Measurements from ENCODE around the gene ARID3B. TPM values are rescaled to one million over a fixed set of nuclear protein-coding genes. Genes with fewer than 3 reads are reported as not detected.

Gene ARID3B
- total RNA-seq, 3 donors from 2014 or later = 10.3 to 14.5 (median 11.5) TPM

DNA sequence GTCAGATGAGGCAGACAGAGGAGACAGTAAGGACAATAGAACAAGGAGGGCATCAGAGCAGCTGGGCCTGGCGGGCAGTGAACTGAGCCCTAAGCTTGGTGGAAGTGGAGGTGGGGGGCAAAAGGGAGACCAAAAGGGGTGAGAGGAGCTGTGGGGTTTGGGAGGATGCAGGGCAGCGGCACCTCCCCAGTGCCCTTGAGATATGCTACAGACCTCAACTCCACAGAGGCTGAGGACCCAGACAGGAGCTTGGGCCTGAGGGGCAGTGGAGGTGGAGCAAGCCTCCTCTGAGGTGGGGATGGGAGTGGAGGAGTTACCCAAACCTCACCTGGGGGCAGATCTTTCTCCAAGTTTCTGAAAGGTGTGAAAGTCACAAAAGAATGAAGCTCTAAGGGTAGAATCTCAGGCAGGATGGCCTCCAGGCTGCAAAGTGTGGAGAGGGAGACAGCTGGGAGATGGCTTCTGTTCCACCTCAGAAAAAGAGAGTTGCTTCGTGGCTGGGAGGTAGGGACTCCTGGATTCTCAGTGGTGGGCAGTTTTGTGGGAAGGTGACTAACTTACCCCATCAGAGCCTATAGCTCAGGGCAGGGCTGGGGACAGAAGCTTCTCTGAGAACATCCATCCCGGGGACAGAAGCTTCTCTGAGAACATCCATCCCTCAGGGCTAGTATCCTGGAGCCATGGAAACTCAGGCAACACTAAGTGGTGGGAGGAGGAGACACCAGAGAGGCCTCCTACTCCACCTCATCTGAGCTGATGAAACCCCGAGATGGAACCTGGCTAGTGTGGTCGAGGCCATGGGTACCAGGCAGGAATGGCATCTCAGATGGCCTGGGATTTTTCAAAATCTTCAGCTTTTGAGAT lies 72.3 kb downstream of the ARID3B start:
- intact Hi-C loops (cut with DNase I, micrococcal nuclease) = no loop called here
- ATAC-seq (no peak), DNase-seq (peak in 1 of 3 donors; percentile 5)
- TF ChIP-seq, protein P1, sequence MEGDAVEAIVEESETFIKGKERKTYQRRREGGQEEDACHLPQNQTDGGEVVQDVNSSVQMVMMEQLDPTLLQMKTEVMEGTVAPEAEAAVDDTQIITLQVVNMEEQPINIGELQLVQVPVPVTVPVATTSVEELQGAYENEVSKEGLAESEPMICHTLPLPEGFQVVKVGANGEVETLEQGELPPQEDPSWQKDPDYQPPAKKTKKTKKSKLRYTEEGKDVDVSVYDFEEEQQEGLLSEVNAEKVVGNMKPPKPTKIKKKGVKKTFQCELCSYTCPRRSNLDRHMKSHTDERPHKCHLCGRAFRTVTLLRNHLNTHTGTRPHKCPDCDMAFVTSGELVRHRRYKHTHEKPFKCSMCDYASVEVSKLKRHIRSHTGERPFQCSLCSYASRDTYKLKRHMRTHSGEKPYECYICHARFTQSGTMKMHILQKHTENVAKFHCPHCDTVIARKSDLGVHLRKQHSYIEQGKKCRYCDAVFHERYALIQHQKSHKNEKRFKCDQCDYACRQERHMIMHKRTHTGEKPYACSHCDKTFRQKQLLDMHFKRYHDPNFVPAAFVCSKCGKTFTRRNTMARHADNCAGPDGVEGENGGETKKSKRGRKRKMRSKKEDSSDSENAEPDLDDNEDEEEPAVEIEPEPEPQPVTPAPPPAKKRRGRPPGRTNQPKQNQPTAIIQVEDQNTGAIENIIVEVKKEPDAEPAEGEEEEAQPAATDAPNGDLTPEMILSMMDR (IDR thresholded peaks at IDR 0.05) = no peak
- no peaks in the 10 kb centered on the region for H3K9me3 ChIP-seq
- H3K36me3 ChIP-seq (ENCODE audit: low read depth) = no peaks in the 10 kb centered on the region
- no peak overlapping the region for H3K4me3 ChIP-seq
- H3K4me1 ChIP-seq (ENCODE audit: low read depth) = peaks cover 15% of the 10 kb centered on the region

DNA sequence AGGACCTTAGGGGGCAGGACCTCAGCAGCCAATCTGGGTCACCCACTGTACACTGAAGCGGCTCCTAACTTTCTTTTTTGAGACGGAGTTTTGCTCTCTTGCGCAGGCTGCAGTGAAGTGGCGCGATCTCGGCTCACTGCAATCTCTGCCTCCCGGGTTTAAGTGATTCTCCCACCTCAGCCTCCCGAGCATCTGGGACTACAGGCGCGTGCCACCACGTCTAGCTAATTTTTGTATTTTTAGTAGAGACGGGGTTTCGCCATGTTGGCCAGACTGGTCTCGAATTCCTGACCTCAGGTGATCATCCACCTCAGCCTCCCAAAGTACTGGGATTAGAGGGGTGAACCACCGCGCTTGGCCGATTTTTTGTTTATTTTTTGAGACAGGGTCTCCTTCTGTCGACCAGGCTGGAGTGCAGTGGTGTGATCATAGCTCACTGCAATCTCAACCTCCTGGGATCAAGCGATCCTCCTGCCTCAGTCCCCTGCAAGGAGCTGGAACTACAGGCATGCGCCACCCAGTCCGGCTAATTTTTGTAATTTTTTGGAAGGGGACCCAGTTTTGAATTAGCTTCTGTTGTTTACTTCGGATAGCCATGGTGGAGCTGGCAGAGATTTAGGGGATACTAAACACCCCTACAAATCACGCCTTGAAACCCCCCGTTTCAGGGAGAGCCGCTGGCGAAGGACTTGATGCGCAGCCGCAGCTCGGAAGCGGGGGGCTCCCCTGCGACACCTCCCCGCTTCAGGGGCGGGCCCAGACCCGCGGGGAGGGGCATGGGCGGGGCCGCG lies 73.1 kb downstream of the ARID3B start:
- TF ChIP-seq, protein P1 (IDR thresholded peaks at IDR 0.05) = no peak
- H3K9me3 ChIP-seq = no peaks in the 10 kb centered on the region
- peak overlapping the region; percentile 100 for H3K4me3 ChIP-seq
- DNase-seq (peak in 2 of 3 donors; percentile 17 to 46), ATAC-seq (no peak)
- intact Hi-C loops (cut with DNase I, micrococcal nuclease) = no loop called here
- H3K4me1 ChIP-seq (ENCODE audit: low read depth) = peaks cover 15% of the 10 kb centered on the region
- peaks cover 3% of the 10 kb centered on the region for H3K36me3 ChIP-seq (ENCODE audit: low read depth)

DNA sequence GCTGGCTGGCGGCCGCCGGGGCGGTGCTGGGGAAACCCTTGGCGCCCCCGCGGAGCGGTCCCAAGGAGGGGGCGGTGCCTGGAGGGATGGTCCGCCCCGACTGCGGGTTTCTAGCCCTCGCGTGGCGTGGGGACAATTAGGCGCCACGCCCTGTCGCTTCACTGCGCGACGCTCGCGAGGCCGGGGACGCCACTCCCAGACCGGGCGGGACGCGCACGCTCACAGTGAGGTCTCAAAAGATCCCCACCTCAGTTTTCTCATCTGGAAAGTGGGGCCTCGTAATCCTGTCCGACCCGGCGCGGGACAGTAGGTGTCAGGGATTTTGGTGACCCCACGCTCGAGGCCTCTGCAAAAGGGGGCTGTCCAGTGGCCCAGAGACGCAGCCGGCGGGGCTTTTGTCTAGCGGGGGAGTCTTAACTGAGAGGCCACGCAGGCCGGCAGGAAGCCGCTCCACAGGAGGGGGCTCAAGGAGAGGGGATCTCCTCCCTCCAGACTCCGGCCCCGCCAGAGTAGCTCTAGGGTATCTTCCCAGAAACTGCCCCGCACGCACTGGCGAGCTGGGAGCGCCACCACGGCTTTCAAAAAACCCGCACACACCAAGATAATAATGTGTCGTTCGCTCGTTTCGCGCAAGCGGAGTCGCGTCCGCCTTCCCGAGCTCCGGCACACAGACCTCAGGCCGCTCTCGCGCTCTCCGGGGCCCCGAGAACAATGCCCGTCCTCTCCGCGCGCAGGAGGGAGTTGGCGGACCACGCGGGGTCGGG lies 73.9 kb downstream of the ARID3B start:
- TF ChIP-seq, protein P1 (IDR thresholded peaks at IDR 0.05) = no peak
- Histone ChIP-seq H3K4me1 (ENCODE audit: low read depth) (peaks cover 15% of the 10 kb centered on the region), H3K9me3 (no peaks in the 10 kb centered on the region), H3K4me3 (peak overlapping the region; percentile 100), H3K36me3 (ENCODE audit: low read depth) (peaks cover 11% of the 10 kb centered on the region)
- intact Hi-C loops (cut with DNase I, micrococcal nuclease) = no loop called here
- ATAC-seq (peak; percentile 68), DNase-seq (peak; percentile 84 to 93 (median 91))

DNA sequence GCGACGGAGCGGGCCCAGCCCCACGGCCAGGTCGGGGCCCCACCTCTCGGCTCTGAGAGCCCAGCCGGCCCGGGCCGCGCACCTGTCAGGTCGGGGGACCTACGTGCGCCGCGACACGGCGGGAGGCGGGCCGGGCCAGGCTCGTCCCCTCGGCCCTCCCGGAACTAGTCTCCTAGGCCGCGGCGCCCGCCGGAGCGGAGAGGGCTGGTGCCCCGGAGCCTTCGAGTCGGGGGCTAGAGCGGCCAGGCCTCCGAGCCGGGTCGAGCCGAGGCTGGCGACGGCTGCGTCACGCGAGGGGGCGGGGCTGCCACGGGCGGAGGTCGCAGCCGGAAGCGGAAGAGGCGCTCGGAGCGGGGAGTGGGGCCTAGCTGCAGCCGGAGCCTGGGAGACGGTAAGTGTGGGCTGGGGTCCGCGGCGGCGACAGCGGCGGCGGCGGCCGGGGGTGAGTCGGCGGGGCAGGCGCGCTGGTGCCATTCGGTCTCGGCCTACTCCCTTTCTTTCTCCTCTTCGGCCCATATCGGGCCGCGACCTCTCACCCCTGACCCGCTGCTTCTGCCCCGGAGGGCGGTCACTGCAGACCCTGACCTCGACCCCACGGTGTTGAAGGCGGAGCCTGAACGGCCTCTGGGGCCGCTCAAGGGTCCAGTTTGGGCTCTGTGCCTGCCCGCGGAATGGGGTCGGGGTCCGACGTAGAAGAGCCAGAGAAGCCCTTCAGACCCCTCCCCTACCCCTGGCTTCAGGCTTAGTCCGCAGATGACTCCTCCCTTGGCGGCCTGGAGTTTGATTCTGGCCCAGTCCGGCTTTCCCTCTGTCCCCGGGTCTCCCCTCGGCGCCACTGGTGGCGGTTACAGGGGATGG lies 74.7 kb downstream of the ARID3B start, which contains the start of gene CLK3:
TSS of gene CLK3 (plus strand) at position 329 of the 858 bp plus-strand sequence. CDS start 3,361 bp downstream, outside the sequence.
- Histone ChIP-seq H3K4me1 (ENCODE audit: low read depth) (peaks cover 16% of the 10 kb centered on the region), H3K4me3 (peak within 1 kb of the TSS; percentile 100), H3K9me3 (no peaks in the 10 kb centered on the region), H3K36me3 (ENCODE audit: low read depth) (peaks cover 19% of the 10 kb centered on the region)
- intact Hi-C loops (cut with DNase I, micrococcal nuclease) = no loop called here
- DNase-seq = peak; percentile 96 to 98 (median 98)
- TF ChIP-seq, protein P1 (IDR thresholded peaks at IDR 0.05) = no peak
- ATAC-seq = peak; percentile 88

All from mucosa of descending colon (tissue), 3 donors.